ENCODE data around the gene PLAC8L1.
"Not testable (repeated sequence)": the region's sequence is repeated elsewhere in the genome, so short reads cannot be mapped to it uniquely, and the experiment has no call there.

Gene PLAC8L1, protein sequence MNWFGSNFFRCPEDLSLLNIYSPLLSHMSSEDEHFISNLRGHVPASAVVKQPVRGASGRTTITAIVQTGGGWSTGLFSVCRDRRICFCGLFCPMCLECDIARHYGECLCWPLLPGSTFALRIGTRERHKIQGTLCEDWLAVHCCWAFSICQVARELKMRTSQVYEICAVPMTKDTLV
- total RNA-seq = 0 to 2.1 (median 1.1) reads per million in 9 experiments

GRCh38 chr5:146105477-146105876 lies at the start of gene PLAC8L1:
Gene PLAC8L1 (minus strand): TSS chr5:146105577. CDS start chr5:146104311, 1,266 bp downstream.
- Mint-ChIP-seq H3K36me3 (ENCODE audit: insufficient read depth) (no peaks in the 10 kb centered on the region), H3K4me3 (no peak within 1 kb of the TSS), H3K27ac (peak within 1 kb of the TSS in 1 of 2 donors; percentile 35)

GRCh38 chr5:146151970-146152369 lies 46.6 kb upstream of the PLAC8L1 start:
- no peaks in the 10 kb centered on the region for H3K4me1 Mint-ChIP-seq (ENCODE audit: low read depth in 2 of 2)
- no peaks in the 10 kb centered on the region for H3K9me3 Mint-ChIP-seq
- no peak for DNase-seq
- peaks cover 80% of the 10 kb centered on the region for H3K36me3 Mint-ChIP-seq (ENCODE audit: insufficient read depth)
- ATAC-seq (replicated peaks) = no peak
- no peak overlapping the region for H3K4me3 Mint-ChIP-seq
- no peaks in the 10 kb centered on the region for H3K27me3 Mint-ChIP-seq
- H3K27ac Mint-ChIP-seq = no peak overlapping the region

More at GRCh38 chr5:146105477-146105876, at the start of gene PLAC8L1:
- Mint-ChIP-seq H3K9me3 (no peaks in the 10 kb centered on the region), H3K27me3 (no peaks in the 10 kb centered on the region), H3K4me1 (ENCODE audit: low read depth in 2 of 2) (peaks cover 0 to 2% of the 10 kb centered on the region in 2 donors)
- DNase-seq = no peak
- ATAC-seq (replicated peaks) = no peak

DNA sequence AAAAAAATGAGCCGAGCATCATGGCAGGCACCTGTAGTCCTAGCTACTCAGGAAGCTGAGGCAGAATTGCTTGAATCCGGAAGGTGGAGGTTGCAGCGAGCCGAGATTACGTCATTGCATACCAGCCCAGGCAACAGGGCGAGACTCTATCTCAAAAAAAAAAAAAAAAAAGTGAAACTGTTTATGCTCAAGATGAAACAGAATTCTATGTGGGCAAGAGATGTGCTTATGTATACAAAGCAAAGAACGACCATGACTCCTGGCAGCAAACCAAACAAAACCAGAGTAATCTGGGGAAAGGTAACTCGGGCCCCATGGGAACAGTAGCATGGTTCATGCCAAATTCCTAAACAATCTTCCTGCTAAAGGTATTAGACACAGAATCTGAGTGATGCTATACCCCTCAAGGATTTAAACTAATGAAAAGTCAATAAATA lies 32.6 kb upstream of the PLAC8L1 start:
- Mint-ChIP-seq H3K27me3 (no peaks in the 10 kb centered on the region), H3K27ac (no peak overlapping the region), H3K4me1 (ENCODE audit: low read depth in 2 of 2) (no peaks in the 10 kb centered on the region), H3K4me3 (no peak overlapping the region), H3K9me3 (no peaks in the 10 kb centered on the region), H3K36me3 (ENCODE audit: insufficient read depth) (peaks cover 80% of the 10 kb centered on the region)
- ATAC-seq (replicated peaks) (no peak), DNase-seq (no peak)

DNA sequence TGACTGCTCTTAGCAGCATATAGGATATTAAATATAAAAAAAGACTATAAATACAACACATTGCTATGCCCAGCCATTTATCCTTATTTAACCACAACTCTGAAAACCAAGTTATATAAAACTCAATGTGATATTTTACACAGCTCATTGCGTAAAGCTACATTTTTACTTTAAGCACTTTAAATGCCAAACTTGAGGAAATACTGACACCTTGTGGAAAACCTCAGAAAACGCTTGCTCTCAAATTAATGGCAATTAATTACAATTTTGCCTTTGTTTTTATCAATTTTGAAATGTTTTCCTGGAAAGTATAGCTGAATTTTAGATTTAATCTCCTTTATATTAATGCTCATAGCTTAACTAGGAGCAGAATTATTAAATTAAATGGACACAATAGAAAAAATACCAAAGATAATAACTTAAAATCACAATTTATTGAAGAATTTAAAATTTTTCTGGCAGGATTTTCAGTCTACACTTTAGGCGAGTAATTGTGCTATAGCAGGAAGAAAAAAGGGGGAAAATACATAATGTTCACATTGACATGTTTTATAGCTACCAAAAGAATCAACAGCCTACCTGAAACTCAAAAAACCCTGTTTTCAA lies 25.2 kb upstream of the PLAC8L1 start:
- H3K36me3 Mint-ChIP-seq (ENCODE audit: insufficient read depth) = peaks cover 72% of the 10 kb centered on the region
- no peak overlapping the region for H3K27ac Mint-ChIP-seq
- no peak overlapping the region for H3K4me3 Mint-ChIP-seq
- no peaks in the 10 kb centered on the region for H3K27me3 Mint-ChIP-seq
- H3K4me1 Mint-ChIP-seq (ENCODE audit: low read depth in 2 of 2) = no peaks in the 10 kb centered on the region
- DNase-seq (no peak), ATAC-seq (replicated peaks) (no peak)
- H3K9me3 Mint-ChIP-seq = no peaks in the 10 kb centered on the region

DNA sequence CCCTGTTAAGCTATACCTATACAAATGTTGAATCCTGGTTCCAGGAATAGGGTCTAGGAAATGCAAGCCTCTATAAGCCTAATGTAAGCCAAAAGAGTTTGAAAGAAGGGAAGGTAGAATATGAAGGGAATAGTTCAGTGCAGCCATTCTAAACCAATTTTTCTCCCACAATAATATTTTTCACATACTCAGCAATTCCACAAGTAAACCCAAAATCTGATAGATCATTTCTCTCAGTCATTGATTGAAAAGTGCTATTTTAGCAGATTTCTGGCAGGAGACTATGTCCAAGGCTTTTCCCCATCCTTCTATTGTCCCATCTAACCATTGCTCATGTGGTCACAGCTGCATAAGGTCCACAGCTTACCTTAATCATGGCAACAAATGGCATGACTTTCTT lies 20.7 kb upstream of the PLAC8L1 start:
- H3K4me3 Mint-ChIP-seq = no peak overlapping the region
- peaks cover 70% of the 10 kb centered on the region for H3K36me3 Mint-ChIP-seq (ENCODE audit: insufficient read depth)
- no peak for DNase-seq
- no peaks in the 10 kb centered on the region for H3K4me1 Mint-ChIP-seq (ENCODE audit: low read depth in 2 of 2)
- no peaks in the 10 kb centered on the region for H3K9me3 Mint-ChIP-seq
- no peak overlapping the region for H3K27ac Mint-ChIP-seq
- ATAC-seq (replicated peaks) = no peak
- no peaks in the 10 kb centered on the region for H3K27me3 Mint-ChIP-seq

- Mint-ChIP-seq H3K27me3 (no peaks in the 10 kb centered on the region), H3K4me3 (no peak overlapping the region), H3K9me3 (no peaks in the 10 kb centered on the region), H3K27ac (no peak overlapping the region), H3K4me1 (ENCODE audit: low read depth in 2 of 2) (no peaks in the 10 kb centered on the region), H3K36me3 (ENCODE audit: insufficient read depth) (peaks cover 74% of the 10 kb centered on the region)
- no peak for DNase-seq
- ATAC-seq (replicated peaks) = no peak
Measured at GRCh38 chr5:146124580-146124979, 19.2 kb upstream of the PLAC8L1 start.

GRCh38 chr5:146121451-146121850 lies 16.1 kb upstream of the PLAC8L1 start:
- H3K4me3 Mint-ChIP-seq; H3K27me3 Mint-ChIP-seq; DNase-seq; H3K4me1 Mint-ChIP-seq (ENCODE audit: low read depth in 2 of 2); ATAC-seq (replicated peaks); H3K27ac Mint-ChIP-seq; H3K9me3 Mint-ChIP-seq: not testable (repeated sequence)
- H3K36me3 Mint-ChIP-seq (ENCODE audit: insufficient read depth) = peaks cover 68% of the 10 kb centered on the region

GRCh38 chr5:146118322-146118721 lies 12.9 kb upstream of the PLAC8L1 start:
- ATAC-seq (replicated peaks) = no peak
- no peak overlapping the region for H3K27ac Mint-ChIP-seq
- DNase-seq = no peak
- no peaks in the 10 kb centered on the region for H3K27me3 Mint-ChIP-seq
- H3K9me3 Mint-ChIP-seq = no peaks in the 10 kb centered on the region
- no peaks in the 10 kb centered on the region for H3K4me1 Mint-ChIP-seq (ENCODE audit: low read depth in 2 of 2)
- peaks cover 50% of the 10 kb centered on the region for H3K36me3 Mint-ChIP-seq (ENCODE audit: insufficient read depth)
- no peak overlapping the region for H3K4me3 Mint-ChIP-seq

- H3K4me1 Mint-ChIP-seq (ENCODE audit: low read depth in 2 of 2); H3K27me3 Mint-ChIP-seq; H3K9me3 Mint-ChIP-seq; H3K4me3 Mint-ChIP-seq; H3K27ac Mint-ChIP-seq; DNase-seq; ATAC-seq (replicated peaks): not testable (repeated sequence)
- H3K36me3 Mint-ChIP-seq (ENCODE audit: insufficient read depth) = peaks cover 47% of the 10 kb centered on the region
Measured at GRCh38 chr5:146117216-146117615, 11.8 kb upstream of the PLAC8L1 start.

DNA sequence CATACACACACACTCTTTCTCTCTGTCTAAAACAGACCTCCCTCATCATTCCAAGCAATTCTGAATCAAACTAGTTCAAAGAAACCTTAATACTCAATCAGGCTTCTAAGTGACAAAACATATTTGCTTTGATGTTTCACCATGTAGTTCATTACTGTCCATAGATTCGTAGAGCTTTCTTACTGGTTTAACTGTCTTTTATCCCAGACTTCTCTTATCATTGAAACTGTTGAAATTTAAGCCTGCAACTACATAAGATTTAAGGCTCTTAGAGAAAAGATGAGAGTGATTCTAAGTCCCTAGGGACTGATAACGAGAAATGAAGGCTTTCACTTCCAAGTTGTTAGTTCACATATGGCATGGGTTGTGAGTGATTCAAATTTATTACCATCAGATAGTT lies 11.0 kb upstream of the PLAC8L1 start:
- H3K9me3 Mint-ChIP-seq = no peaks in the 10 kb centered on the region
- no peaks in the 10 kb centered on the region for H3K27me3 Mint-ChIP-seq
- no peak for ATAC-seq (replicated peaks)
- H3K4me1 Mint-ChIP-seq (ENCODE audit: low read depth in 2 of 2) = no peaks in the 10 kb centered on the region
- H3K27ac Mint-ChIP-seq = no peak overlapping the region
- no peak for DNase-seq
- H3K36me3 Mint-ChIP-seq (ENCODE audit: insufficient read depth) = peaks cover 39% of the 10 kb centered on the region
- H3K4me3 Mint-ChIP-seq = no peak overlapping the region

DNA sequence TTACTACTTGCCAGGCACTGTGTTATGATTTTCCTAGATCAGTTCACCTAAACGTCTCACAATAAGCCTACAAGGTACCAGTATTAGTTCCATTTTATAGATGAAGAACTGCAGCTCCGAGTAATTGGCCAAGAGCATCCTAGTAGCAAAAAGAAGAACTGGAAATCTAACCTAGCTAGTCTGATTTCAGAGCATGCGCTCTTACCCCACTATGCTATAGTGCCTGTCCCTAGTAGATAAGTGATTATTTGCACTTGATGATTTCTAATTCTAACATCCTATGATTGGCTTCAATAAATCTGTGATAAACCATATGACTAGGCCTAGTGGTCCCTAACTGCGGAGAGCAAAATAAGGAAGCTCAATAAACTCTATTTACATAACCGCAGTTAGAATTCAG lies 7.1 kb upstream of the PLAC8L1 start:
- no peak for ATAC-seq (replicated peaks)
- no peaks in the 10 kb centered on the region for H3K4me1 Mint-ChIP-seq (ENCODE audit: low read depth in 2 of 2)
- H3K4me3 Mint-ChIP-seq = no peak overlapping the region
- H3K27me3 Mint-ChIP-seq = no peaks in the 10 kb centered on the region
- H3K9me3 Mint-ChIP-seq = no peaks in the 10 kb centered on the region
- peak overlapping the region in 1 of 2 donors; percentile 42 for H3K27ac Mint-ChIP-seq
- H3K36me3 Mint-ChIP-seq (ENCODE audit: insufficient read depth) = peaks cover 15% of the 10 kb centered on the region
- DNase-seq = no peak

DNA sequence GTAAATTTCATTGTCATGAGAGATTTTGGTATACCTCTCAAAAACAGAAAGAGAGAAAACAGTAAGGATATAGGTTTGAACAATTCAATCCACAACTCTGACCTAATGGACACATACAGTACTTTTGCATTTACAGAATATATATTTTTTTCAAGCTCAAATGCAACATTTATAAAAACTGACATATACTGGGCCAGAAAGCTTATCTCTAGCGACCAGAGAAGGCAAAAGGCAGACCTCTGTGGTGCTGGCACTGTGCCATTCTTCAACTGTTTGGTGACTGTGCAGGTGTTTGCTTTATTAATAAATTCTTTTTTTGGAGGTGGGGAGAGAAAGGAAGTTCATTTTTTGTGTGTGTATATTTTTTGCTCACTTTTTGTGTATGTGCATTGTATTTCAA lies 6.0 kb upstream of the PLAC8L1 start:
- Mint-ChIP-seq H3K4me1 (ENCODE audit: low read depth in 2 of 2) (no peaks in the 10 kb centered on the region), H3K4me3 (no peak overlapping the region), H3K27me3 (no peaks in the 10 kb centered on the region), H3K27ac (no peak overlapping the region), H3K36me3 (ENCODE audit: insufficient read depth) (peaks cover 15% of the 10 kb centered on the region), H3K9me3 (no peaks in the 10 kb centered on the region)
- DNase-seq = no peak
- ATAC-seq (replicated peaks) = no peak

GRCh38 chr5:146109379-146109778 lies 4.0 kb upstream of the PLAC8L1 start:
- peak overlapping the region in 1 of 2 donors; percentile 12 for H3K27ac Mint-ChIP-seq
- DNase-seq (no peak), ATAC-seq (replicated peaks) (no peak)
- no peaks in the 10 kb centered on the region for H3K4me1 Mint-ChIP-seq (ENCODE audit: low read depth in 2 of 2)
- peaks cover 10% of the 10 kb centered on the region for H3K36me3 Mint-ChIP-seq (ENCODE audit: insufficient read depth)
- H3K9me3 Mint-ChIP-seq = no peaks in the 10 kb centered on the region
- H3K27me3 Mint-ChIP-seq = no peaks in the 10 kb centered on the region
- no peak overlapping the region for H3K4me3 Mint-ChIP-seq

DNA sequence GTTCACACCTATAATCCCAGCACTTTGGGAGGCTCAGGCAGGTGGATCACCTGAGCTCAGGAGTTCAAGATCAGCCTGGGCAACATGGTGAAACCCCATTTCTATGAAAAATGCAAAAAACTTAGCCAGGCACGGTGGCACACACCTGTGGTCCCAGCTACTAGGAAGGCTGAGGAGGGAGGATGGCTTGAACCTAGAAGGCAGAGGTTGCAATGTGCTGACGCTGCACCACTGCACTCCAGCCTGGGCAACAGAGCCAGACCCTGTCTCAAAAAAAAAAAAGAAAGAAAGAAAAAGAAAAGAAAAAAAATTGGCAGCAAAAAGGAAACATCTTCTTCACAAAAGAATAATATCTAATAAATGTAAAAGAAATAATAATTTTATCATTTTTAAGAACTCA lies 3.5 kb upstream of the PLAC8L1 start:
- not testable (repeated sequence) for H3K27me3 Mint-ChIP-seq; H3K9me3 Mint-ChIP-seq; ATAC-seq (replicated peaks); H3K36me3 Mint-ChIP-seq (ENCODE audit: insufficient read depth); DNase-seq; H3K4me1 Mint-ChIP-seq (ENCODE audit: low read depth in 2 of 2); H3K4me3 Mint-ChIP-seq
- H3K27ac Mint-ChIP-seq = peak overlapping the region in 1 of 2 donors; percentile 3
